ENCODE measurements around the gene KCNQ1.
A peak's percentile ranks its signal among the peaks of the same experiment; 100 is the strongest.

The KCNQ1 gene

DNA sequence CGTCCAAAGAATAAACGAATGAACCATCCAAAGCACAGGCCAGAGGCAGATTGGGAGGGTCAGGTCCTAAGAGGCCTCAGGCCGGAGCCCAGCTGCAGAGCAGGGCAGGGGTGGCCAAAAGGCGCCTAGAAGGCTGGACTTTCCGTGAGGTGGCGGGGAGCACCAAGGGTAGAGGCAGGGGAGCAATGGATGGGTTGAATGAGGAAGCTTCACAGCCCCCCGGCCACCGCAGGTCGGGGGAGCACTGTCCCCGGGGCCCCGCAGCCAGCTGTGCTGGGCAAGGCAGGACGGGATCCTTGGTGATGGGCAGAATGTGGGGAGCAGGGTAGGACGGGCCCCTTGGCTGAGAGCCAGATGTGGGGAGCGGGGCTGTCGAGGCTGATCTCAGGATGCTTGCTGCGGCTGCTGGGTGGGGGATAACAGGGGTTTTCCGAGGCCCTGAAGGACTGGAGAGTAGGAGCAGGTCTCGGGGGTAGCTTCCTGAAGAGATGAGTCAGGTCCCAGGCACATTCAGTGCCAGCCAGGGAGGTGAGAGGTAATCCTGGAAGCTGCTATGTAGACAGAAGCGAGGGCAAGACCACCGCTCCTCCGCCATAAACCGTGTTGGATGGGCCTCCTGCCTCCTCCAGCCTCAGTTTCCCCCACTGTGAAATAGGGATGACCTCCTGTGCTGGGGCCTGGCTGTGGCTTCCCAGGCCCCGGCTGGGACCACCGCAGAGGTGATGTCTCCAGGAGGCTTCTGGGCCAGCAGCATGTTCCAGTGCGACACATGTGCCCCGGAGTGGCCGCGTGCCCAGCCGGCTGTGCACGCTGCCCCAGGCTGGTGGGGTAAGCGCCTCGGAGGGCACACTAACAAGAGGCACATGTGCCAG is 289.6 kb downstream of the KCNQ1 start:
- no peaks in the 10 kb centered on the region for H3K27me3 ChIP-seq (replicated peaks in 2 of 5; ENCODE audit: control insufficient read depth in 4 of 5, insufficient read depth in 5 of 5, low read length in 4 of 5)
- H3K27ac ChIP-seq (ENCODE audit: insufficient read depth in 1 of 2, low read depth in 1 of 2, low read length in 2 of 2, poor library complexity in 1 of 2, severe bottlenecking in 2 of 2) = no peak overlapping the region
- H3K4me1 ChIP-seq (ENCODE audit: control extremely low read depth in 1 of 4, control insufficient read depth in 4 of 4, insufficient read depth in 4 of 4, low read length in 3 of 4) = peaks cover 0 to 20% (median 6%) of the 10 kb centered on the region in 4 experiments
- WGBS (ENCODE audit: insufficient coverage) = 91% methylated on average over 31 of the region's 32 CpGs
- ChIA-PET CTCF (interaction anchor here (0.9 kb wide), 1 partner anchor 12 kb away, joined by 3 read pairs; no protein-coding TSS in a partner anchor), POLR2A (no interaction called here)
- DNase-seq = peak in 1 of 3 donors; percentile 19
- no peaks in the 10 kb centered on the region for H3K36me3 ChIP-seq (ENCODE audit: control insufficient read depth in 4 of 4, insufficient read depth in 4 of 4, low read length in 3 of 4)
- H3K9me3 ChIP-seq (ENCODE audit: control extremely low read depth in 1 of 5, control insufficient read depth in 4 of 5, insufficient read depth in 2 of 5, low read depth in 1 of 5, low read length in 4 of 5) = no peaks in the 10 kb centered on the region
- no peak overlapping the region for H3K4me3 ChIP-seq (ENCODE audit: control insufficient read depth in 1 of 7, extremely low read depth in 1 of 7, insufficient read depth in 4 of 7, low read depth in 2 of 7, low read length in 6 of 7)

DNA sequence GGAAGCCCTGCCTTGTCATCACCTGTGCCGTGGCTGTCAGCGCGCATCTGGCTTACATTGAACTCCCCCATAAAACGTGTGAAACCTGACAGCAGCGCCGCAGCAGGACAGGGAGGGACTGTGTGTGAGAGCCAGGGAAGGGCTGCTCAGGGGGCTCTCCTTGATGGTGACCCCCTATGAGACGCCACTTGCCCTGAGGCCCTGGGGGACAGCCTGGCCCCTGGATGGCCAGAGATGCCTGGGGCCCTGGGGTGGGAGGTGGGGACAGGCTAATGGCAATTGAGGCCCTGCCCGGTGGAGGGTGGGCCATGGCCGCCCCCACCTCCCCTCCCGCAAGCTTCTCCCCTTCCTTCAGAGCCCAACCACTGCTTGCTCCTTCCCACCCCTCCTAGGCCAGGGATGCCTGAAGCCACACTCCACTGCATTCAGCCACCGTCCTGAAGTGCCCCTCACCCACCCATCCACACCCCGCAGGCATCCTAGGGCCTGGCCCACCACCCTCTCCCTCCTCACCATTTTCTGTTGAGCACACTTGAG is 290.3 kb downstream of the KCNQ1 start:
- Histone ChIP-seq H3K9me3 (ENCODE audit: control extremely low read depth in 1 of 5, control insufficient read depth in 4 of 5, insufficient read depth in 2 of 5, low read depth in 1 of 5, low read length in 4 of 5) (no peaks in the 10 kb centered on the region), H3K36me3 (ENCODE audit: control insufficient read depth in 4 of 4, insufficient read depth in 4 of 4, low read length in 3 of 4) (no peaks in the 10 kb centered on the region), H3K4me1 (ENCODE audit: control extremely low read depth in 1 of 4, control insufficient read depth in 4 of 4, insufficient read depth in 4 of 4, low read length in 3 of 4) (peaks cover 0 to 20% (median 9%) of the 10 kb centered on the region in 4 experiments), H3K4me3 (ENCODE audit: control insufficient read depth in 1 of 7, extremely low read depth in 1 of 7, insufficient read depth in 4 of 7, low read depth in 2 of 7, low read length in 6 of 7) (no peak overlapping the region), H3K27me3 (replicated peaks in 2 of 5; ENCODE audit: control insufficient read depth in 4 of 5, insufficient read depth in 5 of 5, low read length in 4 of 5) (no peaks in the 10 kb centered on the region), H3K27ac (ENCODE audit: insufficient read depth in 1 of 2, low read depth in 1 of 2, low read length in 2 of 2, poor library complexity in 1 of 2, severe bottlenecking in 2 of 2) (no peak overlapping the region)
- ChIA-PET CTCF (no interaction called here), POLR2A (no interaction called here)
- 100% methylated on average over 10 of the region's 12 CpGs for WGBS (ENCODE audit: insufficient coverage)
- no peak for DNase-seq

DNA sequence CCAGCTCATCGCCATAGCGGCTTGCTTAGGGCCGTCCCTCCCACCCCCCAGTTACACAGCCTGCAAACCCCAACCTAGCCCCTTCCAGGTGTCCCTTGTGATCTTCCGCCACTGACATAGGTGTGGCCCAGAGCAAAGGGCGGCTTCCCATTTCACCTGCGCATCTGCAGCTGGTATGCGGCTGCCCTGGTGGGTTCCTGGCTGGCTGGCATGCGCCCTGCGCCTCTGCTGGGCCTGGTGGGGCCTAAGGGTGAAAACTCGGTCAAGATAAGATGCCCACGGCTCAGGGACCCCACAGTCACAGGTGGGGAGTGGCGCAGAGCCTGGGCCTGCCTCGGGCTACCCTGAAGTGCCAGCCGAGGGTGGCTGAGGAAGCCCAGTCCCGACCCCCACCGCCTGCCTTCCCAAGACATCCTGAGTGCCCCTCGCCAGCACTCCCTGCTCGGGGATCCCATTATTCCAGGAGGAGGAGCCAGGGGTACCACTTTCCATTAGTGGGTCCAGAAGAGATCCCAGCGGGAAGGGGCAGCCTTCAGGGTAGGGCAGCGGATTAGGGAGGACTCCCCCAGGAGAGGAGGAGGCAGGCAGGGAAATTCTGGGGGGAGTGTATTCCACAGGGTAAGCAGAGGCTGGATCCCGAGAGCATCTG is 291.9 kb downstream of the KCNQ1 start:
- no peaks in the 10 kb centered on the region for H3K27me3 ChIP-seq (replicated peaks in 2 of 5; ENCODE audit: control insufficient read depth in 4 of 5, insufficient read depth in 5 of 5, low read length in 4 of 5)
- ChIA-PET POLR2A (interaction anchor here (0.9 kb wide), 1 partner anchor 37 kb away, joined by 3 read pairs; the partner anchor contains the start of gene KCNQ1OT1), CTCF (no interaction called here)
- H3K9me3 ChIP-seq (ENCODE audit: control extremely low read depth in 1 of 5, control insufficient read depth in 4 of 5, insufficient read depth in 2 of 5, low read depth in 1 of 5, low read length in 4 of 5) = no peaks in the 10 kb centered on the region
- H3K4me3 ChIP-seq (ENCODE audit: control insufficient read depth in 1 of 7, extremely low read depth in 1 of 7, insufficient read depth in 4 of 7, low read depth in 2 of 7, low read length in 6 of 7) = no peak overlapping the region
- no peak overlapping the region for H3K27ac ChIP-seq (ENCODE audit: insufficient read depth in 1 of 2, low read depth in 1 of 2, low read length in 2 of 2, poor library complexity in 1 of 2, severe bottlenecking in 2 of 2)
- DNase-seq = no peak
- peaks cover 0 to 36% (median 23%) of the 10 kb centered on the region in 4 experiments for H3K4me1 ChIP-seq (ENCODE audit: control extremely low read depth in 1 of 4, control insufficient read depth in 4 of 4, insufficient read depth in 4 of 4, low read length in 3 of 4)
- 96% methylated on average over 20 of the region's 21 CpGs for WGBS (ENCODE audit: insufficient coverage)
- no peaks in the 10 kb centered on the region for H3K36me3 ChIP-seq (ENCODE audit: control insufficient read depth in 4 of 4, insufficient read depth in 4 of 4, low read length in 3 of 4)

DNA sequence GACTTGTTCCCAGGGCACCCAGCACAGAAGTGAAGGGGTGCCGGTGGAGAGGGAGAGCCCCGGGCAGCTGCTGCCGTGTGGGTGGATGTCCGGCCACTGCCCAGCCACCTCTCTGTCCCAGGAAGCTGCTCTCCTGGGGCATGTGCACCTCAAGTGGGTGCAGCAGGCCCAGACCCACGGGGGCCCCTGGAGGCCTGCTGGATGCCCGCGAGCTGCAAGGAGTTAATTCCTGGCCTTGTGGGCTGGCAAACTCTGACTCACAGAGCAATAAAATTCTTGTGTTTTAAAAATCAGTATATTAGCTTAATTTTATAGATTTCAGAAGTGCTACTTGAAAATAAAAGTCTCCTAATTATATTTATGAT is 292.4 kb downstream of the KCNQ1 start:
- H3K9me3 ChIP-seq (ENCODE audit: control extremely low read depth in 1 of 5, control insufficient read depth in 4 of 5, insufficient read depth in 2 of 5, low read depth in 1 of 5, low read length in 4 of 5) = no peaks in the 10 kb centered on the region
- H3K27ac ChIP-seq (ENCODE audit: insufficient read depth in 1 of 2, low read depth in 1 of 2, low read length in 2 of 2, poor library complexity in 1 of 2, severe bottlenecking in 2 of 2) = no peak overlapping the region
- DNase-seq = no peak
- no peaks in the 10 kb centered on the region for H3K36me3 ChIP-seq (ENCODE audit: control insufficient read depth in 4 of 4, insufficient read depth in 4 of 4, low read length in 3 of 4)
- no peak overlapping the region for H3K4me3 ChIP-seq (ENCODE audit: control insufficient read depth in 1 of 7, extremely low read depth in 1 of 7, insufficient read depth in 4 of 7, low read depth in 2 of 7, low read length in 6 of 7)
- CTCF ChIA-PET = no interaction called here
- peaks cover 0 to 41% (median 28%) of the 10 kb centered on the region in 4 experiments for H3K4me1 ChIP-seq (ENCODE audit: control extremely low read depth in 1 of 4, control insufficient read depth in 4 of 4, insufficient read depth in 4 of 4, low read length in 3 of 4)
- H3K27me3 ChIP-seq (replicated peaks in 2 of 5; ENCODE audit: control insufficient read depth in 4 of 5, insufficient read depth in 5 of 5, low read length in 4 of 5) = no peaks in the 10 kb centered on the region
- POLR2A ChIA-PET = interaction anchor here (0.9 kb wide), 1 partner anchor 37 kb away, joined by 3 read pairs; the partner anchor contains the start of gene KCNQ1OT1
- 100% methylated on average over 1 of the region's 7 CpGs for WGBS (ENCODE audit: insufficient coverage)

DNA sequence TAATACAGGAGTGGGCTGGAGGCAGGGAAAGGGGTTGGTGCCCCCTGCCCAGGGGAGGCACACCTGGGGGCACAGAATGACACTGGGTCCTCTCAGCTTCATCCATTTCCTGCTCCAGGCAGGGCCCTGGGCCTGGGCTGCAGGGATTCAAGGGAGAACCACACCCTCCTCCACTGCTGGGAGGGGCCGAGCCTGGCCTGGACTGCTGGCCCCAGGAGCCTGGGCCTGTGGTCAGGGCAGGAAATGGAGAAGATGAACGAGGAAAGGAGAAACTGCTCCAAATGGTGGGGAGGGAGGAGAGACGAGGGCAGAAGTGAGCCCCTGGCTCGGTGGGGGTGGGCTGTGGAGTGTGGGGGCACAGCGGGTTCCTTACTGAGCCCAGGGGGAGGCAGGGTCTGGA is 293.1 kb downstream of the KCNQ1 start:
- POLR2A ChIA-PET = interaction anchor here (0.9 kb wide), 1 partner anchor 38 kb away, joined by 3 read pairs; the partner anchor contains the start of gene KCNQ1OT1
- Histone ChIP-seq H3K27ac (ENCODE audit: insufficient read depth in 1 of 2, low read depth in 1 of 2, low read length in 2 of 2, poor library complexity in 1 of 2, severe bottlenecking in 2 of 2) (no peak overlapping the region), H3K9me3 (ENCODE audit: control extremely low read depth in 1 of 5, control insufficient read depth in 4 of 5, insufficient read depth in 2 of 5, low read depth in 1 of 5, low read length in 4 of 5) (no peaks in the 10 kb centered on the region), H3K4me3 (ENCODE audit: control insufficient read depth in 1 of 7, extremely low read depth in 1 of 7, insufficient read depth in 4 of 7, low read depth in 2 of 7, low read length in 6 of 7) (no peak overlapping the region), H3K27me3 (replicated peaks in 2 of 5; ENCODE audit: control insufficient read depth in 4 of 5, insufficient read depth in 5 of 5, low read length in 4 of 5) (no peaks in the 10 kb centered on the region), H3K36me3 (ENCODE audit: control insufficient read depth in 4 of 4, insufficient read depth in 4 of 4, low read length in 3 of 4) (no peaks in the 10 kb centered on the region), H3K4me1 (ENCODE audit: control extremely low read depth in 1 of 4, control insufficient read depth in 4 of 4, insufficient read depth in 4 of 4, low read length in 3 of 4) (peaks cover 0 to 47% (median 31%) of the 10 kb centered on the region in 4 experiments)
- no peak for DNase-seq
- CTCF ChIA-PET = no interaction called here
- WGBS (ENCODE audit: insufficient coverage) = 46% methylated on average over 4 of the region's 5 CpGs

DNA sequence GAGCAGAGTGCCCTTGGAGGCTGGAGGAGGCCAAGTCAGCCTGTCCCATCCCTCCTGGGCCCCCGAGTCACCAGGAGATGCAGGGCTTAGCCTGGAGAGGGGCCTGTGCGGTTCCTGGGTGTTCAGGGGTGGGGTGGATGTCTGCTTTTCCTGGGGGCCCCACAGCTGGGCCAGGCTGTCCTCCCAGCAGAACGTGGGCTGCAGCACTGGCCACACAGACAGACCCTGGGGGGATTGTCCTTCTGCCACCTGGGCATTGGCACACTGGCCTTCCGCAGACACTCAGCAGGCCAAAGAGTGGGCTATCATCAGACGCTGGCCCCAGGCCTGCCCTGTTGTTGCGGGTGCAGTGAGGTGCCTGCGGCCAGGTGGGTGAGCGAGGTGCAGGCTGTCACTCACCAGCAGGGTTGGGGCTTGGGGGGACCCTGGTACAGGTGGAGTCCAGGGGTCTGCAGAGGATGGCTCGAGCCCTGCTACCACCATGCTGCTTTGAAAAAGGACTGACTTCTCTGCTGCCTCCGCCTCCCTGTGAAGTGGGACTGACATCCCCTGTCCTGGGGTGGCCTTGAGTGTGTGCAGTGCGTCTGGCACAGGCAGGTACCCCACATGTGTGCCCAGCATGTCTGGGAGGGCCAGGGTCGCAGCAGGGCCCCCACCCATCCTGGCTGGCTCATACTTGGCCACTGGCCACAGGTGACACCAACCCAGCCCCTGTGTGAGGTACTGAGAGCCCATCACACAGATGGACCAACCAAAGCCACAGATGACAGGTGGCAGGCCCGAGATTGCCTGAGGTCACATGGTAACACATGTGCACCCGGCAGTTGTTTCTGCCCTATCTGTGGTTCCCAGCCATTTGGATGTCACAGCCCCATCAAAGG is 294.0 kb downstream of the KCNQ1 start:
- ChIA-PET CTCF (no interaction called here), POLR2A (no interaction called here)
- no peaks in the 10 kb centered on the region for H3K9me3 ChIP-seq (ENCODE audit: control extremely low read depth in 1 of 5, control insufficient read depth in 4 of 5, insufficient read depth in 2 of 5, low read depth in 1 of 5, low read length in 4 of 5)
- no peak overlapping the region for H3K4me3 ChIP-seq (ENCODE audit: control insufficient read depth in 1 of 7, extremely low read depth in 1 of 7, insufficient read depth in 4 of 7, low read depth in 2 of 7, low read length in 6 of 7)
- peak in 2 of 3 donors; percentile 31 to 56 for DNase-seq
- no peak overlapping the region for H3K27ac ChIP-seq (ENCODE audit: insufficient read depth in 1 of 2, low read depth in 1 of 2, low read length in 2 of 2, poor library complexity in 1 of 2, severe bottlenecking in 2 of 2)
- peaks cover 0 to 46% (median 31%) of the 10 kb centered on the region in 4 experiments for H3K4me1 ChIP-seq (ENCODE audit: control extremely low read depth in 1 of 4, control insufficient read depth in 4 of 4, insufficient read depth in 4 of 4, low read length in 3 of 4)
- 89% methylated on average over 13 of the region's 14 CpGs for WGBS (ENCODE audit: insufficient coverage)
- H3K36me3 ChIP-seq (ENCODE audit: control insufficient read depth in 4 of 4, insufficient read depth in 4 of 4, low read length in 3 of 4) = no peaks in the 10 kb centered on the region
- H3K27me3 ChIP-seq (replicated peaks in 2 of 5; ENCODE audit: control insufficient read depth in 4 of 5, insufficient read depth in 5 of 5, low read length in 4 of 5) = no peaks in the 10 kb centered on the region

Measured in common myeloid progenitor, CD34-positive (primary cell).